ENCODE measurements around the gene MACC1. TPM values are rescaled to one million over a fixed set of nuclear protein-coding genes. Genes with fewer than 3 reads are reported as not detected.

Gene MACC1
- total and polyA plus RNA-seq, 9 of the 15 experiments (the other 6 are each of a cell fraction or from before 2014, with no cell fraction given), result 5.9 to 30.2 (median 10.4) TPM

DNA sequence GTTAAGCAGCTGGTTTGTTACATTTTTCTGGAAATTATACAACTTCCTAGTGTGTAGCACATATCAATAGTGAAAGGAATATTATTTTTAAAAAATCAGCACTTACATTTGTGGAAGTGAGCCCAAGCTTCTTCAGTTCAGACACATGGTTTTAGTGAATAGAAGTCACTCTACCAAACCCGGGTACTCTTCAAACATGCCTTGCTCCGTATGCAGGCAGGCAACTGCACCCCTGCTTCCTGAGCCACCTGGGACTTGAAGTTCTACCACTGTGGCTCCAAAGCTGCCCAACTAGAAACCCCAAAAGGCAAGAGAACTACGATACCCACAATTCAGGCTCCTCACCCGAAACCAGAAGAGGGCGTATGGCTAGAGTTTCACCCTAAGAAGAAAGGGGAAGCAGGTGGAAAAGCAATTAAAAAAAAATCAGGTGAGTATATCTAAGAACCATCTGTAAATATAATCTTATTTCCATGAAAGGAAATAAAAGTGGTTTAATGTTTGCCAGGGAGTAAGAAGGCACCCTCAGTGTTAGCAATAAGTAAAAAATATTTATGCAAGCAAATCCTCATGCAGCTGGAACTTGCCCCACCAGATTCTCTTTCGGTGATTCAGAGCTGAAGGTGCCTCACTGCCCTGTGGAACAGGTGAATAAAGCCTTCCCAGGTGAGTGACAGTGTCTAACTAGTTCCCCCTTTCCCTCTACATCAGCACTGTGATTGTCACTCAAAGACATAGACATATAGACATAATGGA, at the start of gene MACC1 (continued):
- TF ChIP-seq, protein P1, sequence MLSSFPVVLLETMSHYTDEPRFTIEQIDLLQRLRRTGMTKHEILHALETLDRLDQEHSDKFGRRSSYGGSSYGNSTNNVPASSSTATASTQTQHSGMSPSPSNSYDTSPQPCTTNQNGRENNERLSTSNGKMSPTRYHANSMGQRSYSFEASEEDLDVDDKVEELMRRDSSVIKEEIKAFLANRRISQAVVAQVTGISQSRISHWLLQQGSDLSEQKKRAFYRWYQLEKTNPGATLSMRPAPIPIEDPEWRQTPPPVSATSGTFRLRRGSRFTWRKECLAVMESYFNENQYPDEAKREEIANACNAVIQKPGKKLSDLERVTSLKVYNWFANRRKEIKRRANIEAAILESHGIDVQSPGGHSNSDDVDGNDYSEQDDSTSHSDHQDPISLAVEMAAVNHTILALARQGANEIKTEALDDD (IDR thresholded peaks at IDR 0.05), result no peak
- no peak for TF ChIP-seq ATF1 (CRISPR knock-in tag; IDR thresholded peaks at IDR 0.05)
- TF ChIP-seq ATF1 (tag; IDR thresholded peaks at IDR 0.05), result peak; percentile 40
- TF ChIP-seq CBFA2T3 (IDR thresholded peaks at IDR 0.05), result no peak
- no peak for TF ChIP-seq PTRF (tag; IDR thresholded peaks at IDR 0.05)
- TF ChIP-seq MCM7 (IDR thresholded peaks at IDR 0.05), result no peak
- TF ChIP-seq, protein P2, sequence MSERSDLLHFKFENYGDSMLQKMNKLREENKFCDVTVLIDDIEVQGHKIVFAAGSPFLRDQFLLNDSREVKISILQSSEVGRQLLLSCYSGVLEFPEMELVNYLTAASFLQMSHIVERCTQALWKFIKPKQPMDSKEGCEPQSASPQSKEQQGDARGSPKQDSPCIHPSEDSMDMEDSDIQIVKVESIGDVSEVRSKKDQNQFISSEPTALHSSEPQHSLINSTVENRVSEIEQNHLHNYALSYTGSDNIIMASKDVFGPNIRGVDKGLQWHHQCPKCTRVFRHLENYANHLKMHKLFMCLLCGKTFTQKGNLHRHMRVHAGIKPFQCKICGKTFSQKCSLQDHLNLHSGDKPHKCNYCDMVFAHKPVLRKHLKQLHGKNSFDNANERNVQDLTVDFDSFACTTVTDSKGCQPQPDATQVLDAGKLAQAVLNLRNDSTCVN (CRISPR knock-in tag; IDR thresholded peaks at IDR 0.05), result no peak
- TF ChIP-seq SRSF7 (optimal IDR thresholded peaks at IDR 0.05; ENCODE audit: low read depth, low read length), result no peak
- TF ChIP-seq, protein P3, sequence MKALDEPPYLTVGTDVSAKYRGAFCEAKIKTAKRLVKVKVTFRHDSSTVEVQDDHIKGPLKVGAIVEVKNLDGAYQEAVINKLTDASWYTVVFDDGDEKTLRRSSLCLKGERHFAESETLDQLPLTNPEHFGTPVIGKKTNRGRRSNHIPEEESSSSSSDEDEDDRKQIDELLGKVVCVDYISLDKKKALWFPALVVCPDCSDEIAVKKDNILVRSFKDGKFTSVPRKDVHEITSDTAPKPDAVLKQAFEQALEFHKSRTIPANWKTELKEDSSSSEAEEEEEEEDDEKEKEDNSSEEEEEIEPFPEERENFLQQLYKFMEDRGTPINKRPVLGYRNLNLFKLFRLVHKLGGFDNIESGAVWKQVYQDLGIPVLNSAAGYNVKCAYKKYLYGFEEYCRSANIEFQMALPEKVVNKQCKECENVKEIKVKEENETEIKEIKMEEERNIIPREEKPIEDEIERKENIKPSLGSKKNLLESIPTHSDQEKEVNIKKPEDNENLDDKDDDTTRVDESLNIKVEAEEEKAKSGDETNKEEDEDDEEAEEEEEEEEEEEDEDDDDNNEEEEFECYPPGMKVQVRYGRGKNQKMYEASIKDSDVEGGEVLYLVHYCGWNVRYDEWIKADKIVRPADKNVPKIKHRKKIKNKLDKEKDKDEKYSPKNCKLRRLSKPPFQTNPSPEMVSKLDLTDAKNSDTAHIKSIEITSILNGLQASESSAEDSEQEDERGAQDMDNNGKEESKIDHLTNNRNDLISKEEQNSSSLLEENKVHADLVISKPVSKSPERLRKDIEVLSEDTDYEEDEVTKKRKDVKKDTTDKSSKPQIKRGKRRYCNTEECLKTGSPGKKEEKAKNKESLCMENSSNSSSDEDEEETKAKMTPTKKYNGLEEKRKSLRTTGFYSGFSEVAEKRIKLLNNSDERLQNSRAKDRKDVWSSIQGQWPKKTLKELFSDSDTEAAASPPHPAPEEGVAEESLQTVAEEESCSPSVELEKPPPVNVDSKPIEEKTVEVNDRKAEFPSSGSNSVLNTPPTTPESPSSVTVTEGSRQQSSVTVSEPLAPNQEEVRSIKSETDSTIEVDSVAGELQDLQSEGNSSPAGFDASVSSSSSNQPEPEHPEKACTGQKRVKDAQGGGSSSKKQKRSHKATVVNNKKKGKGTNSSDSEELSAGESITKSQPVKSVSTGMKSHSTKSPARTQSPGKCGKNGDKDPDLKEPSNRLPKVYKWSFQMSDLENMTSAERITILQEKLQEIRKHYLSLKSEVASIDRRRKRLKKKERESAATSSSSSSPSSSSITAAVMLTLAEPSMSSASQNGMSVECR (CRISPR knock-in tag; IDR thresholded peaks at IDR 0.05), result no peak
- peak; percentile 31 for TF ChIP-seq POLR2B (IDR thresholded peaks at IDR 0.05; ENCODE audit: low read depth, partially characterized antibody)
- TF ChIP-seq KLF16 (IDR thresholded peaks at IDR 0.05), result 0 out of 2 replicates have a peak, but pooled peaks have one; percentile 21
- no peak; a peak in 1 of 4 replicates for TF ChIP-seq NRF1 (conservative IDR thresholded peaks at IDR 0.05 in 1 of 2, IDR thresholded peaks at IDR 0.05 in 1 of 2)
- no peak for TF ChIP-seq STAG1 (CRISPR knock-in tag; IDR thresholded peaks at IDR 0.05; ENCODE audit: borderline replicate concordance)
- no peak for TF ChIP-seq GTF2A2 (tag; IDR thresholded peaks at IDR 0.05)
- no peak for TF ChIP-seq FOXA3 (CRISPR knock-in tag; conservative IDR thresholded peaks at IDR 0.05 in 1 of 2, IDR thresholded peaks at IDR 0.05 in 1 of 2)
- TF ChIP-seq ATF7 (IDR thresholded peaks at IDR 0.05), result peak; percentile 69; the same call in 1 of the 2 replicates
- TF ChIP-seq ZBTB7A (IDR thresholded peaks at IDR 0.05; ENCODE audit: borderline replicate concordance, control insufficient read depth, low read depth, low read length), result no peak
- TF ChIP-seq PHB2 (IDR thresholded peaks at IDR 0.05; ENCODE audit: low read depth), result no peak
- TF ChIP-seq, protein P4, sequence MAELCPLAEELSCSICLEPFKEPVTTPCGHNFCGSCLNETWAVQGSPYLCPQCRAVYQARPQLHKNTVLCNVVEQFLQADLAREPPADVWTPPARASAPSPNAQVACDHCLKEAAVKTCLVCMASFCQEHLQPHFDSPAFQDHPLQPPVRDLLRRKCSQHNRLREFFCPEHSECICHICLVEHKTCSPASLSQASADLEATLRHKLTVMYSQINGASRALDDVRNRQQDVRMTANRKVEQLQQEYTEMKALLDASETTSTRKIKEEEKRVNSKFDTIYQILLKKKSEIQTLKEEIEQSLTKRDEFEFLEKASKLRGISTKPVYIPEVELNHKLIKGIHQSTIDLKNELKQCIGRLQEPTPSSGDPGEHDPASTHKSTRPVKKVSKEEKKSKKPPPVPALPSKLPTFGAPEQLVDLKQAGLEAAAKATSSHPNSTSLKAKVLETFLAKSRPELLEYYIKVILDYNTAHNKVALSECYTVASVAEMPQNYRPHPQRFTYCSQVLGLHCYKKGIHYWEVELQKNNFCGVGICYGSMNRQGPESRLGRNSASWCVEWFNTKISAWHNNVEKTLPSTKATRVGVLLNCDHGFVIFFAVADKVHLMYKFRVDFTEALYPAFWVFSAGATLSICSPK (IDR thresholded peaks at IDR 0.05; ENCODE audit: borderline replicate concordance), result no peak
- no peak for TF ChIP-seq NCOA6 (IDR thresholded peaks at IDR 0.05)
- TF ChIP-seq LCOR (CRISPR knock-in tag; IDR thresholded peaks at IDR 0.05), result no peak
- no peak for TF ChIP-seq FUS (optimal IDR thresholded peaks at IDR 0.05; ENCODE audit: low read depth, low read length)
- TF ChIP-seq SOX6 (IDR thresholded peaks at IDR 0.05), result no peak
